Fibroblast of gingiva (primary cell): ENCODE data around the gene LRRIQ3.

ENCODE experiments used
- DNase-seq: peaks from one replicate; pipeline ENCODE4 v3.0.0-alpha.2; 2011; ENCODE audit warnings: low read depth

The LRRIQ3 gene

GRCh38 chr1:74113333-74113732, 84.6 kb downstream of the LRRIQ3 start:
- DNase-seq, result no peak

- DNase-seq, result no peak
Measured at GRCh38 chr1:74107394-74107793, 90.6 kb downstream of the LRRIQ3 start.

GRCh38 chr1:74091371-74091770, 106.6 kb downstream of the LRRIQ3 start:
- no peak for DNase-seq

DNA sequence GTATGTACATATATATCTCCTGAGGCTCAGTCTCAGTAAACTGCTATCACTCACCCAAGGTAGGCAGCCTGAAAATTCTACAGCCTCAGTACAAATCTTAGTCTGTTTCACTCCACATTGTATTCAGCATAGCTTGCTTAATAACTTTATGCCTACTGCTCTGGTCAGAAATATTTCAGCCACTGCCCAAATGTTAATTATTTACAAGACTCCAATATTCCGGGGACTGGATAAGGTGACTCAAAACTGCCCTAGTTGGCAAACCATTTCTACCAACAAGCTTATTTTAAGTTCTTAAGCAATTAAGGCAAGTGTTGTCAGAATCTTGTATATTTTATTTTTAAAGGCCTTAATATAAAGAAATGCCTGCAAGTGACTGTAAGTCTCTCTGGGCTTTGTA, 114.8 kb downstream of the LRRIQ3 start:
- no peak for DNase-seq

DNA sequence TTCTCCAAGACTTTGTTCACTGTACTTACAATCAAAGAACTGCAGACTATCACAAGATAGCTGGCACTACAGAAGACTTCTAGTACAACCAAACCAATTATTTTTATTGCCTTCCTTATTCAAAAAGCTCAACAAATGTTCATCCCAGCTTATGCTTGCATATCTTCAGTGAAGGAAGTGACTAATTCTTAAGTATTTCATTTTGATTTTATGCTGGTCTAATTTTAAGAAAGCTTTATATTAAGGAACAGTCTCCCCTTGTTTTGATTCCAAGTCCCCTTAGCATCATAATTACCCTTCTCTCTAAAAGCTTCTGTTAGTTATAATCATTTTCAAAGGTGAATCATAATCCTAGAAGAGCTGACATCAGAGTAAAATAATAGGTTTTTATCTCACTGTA, 132.9 kb downstream of the LRRIQ3 start:
- DNase-seq, result no peak

DNA sequence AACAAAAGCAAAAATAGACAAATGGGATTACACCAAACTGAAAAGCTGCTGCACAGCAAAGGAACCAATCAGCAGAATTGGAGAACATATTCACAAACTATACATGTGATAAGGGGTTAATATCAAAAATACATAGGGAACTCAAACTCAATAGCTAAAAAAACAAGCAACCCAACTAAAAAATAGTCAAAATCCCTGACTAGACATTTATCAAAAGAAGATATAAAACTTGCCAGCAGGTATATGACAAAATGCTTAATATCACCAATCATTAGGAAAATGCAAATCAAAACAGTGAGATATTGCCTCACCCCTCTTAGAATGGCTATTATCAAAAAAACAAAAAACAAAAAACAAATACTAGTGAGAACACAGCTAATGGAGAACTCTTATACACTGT, 140.3 kb downstream of the LRRIQ3 start:
- DNase-seq, result no peak

- DNase-seq, result no peak
Measured at GRCh38 chr1:74053407-74053806, 144.6 kb downstream of the LRRIQ3 start.

DNA sequence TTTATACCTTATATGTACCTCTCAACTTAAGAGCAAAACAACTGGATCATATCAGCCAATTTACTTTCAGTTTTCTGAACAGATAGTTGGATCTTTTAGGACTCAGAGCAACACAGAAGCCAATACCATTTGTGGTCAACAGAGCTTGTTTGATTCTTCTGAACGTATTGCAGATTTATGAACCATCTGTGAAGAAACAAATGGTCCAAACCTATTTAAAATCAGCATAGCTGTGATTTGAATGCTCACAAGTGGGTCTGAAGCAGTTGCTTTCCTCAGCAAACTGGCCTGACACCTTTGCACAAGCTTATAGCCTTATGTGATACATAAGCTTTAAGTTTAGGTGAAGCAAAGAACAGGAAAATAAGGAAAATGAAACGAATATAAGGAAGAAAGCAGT, 147.6 kb downstream of the LRRIQ3 start:
- no peak for DNase-seq

GRCh38 chr1:74038042-74038441, 159.9 kb downstream of the LRRIQ3 start:
- no peak for DNase-seq

GRCh38 chr1:74012583-74012982, 185.4 kb downstream of the LRRIQ3 start:
- DNase-seq, result no peak

DNA sequence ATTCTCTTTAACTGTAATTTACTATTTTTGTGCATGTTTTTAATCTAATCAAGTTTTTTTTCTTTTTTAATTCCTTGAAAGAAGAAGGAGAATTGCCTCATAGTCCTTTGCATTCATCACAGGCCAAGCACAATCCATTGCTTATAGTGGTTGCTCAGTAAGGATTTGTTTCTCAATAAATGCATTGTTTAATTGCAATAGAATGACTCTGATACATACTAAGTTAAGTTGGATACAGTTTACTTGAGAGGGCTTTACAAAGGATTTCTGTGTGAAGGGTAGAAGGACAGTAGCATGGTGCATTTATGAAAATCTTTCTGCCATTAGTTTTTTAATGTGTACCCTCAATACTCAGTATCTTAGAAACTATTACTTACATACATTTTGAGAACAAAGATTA, 186.2 kb downstream of the LRRIQ3 start:
- DNase-seq, result no peak

GRCh38 chr1:74010206-74010605, 187.8 kb downstream of the LRRIQ3 start:
- no peak for DNase-seq

- DNase-seq, result no peak
Measured at GRCh38 chr1:74005533-74005932, 192.4 kb downstream of the LRRIQ3 start.

GRCh38 chr1:74003806-74004205, 194.2 kb downstream of the LRRIQ3 start:
- DNase-seq, result no peak

DNA sequence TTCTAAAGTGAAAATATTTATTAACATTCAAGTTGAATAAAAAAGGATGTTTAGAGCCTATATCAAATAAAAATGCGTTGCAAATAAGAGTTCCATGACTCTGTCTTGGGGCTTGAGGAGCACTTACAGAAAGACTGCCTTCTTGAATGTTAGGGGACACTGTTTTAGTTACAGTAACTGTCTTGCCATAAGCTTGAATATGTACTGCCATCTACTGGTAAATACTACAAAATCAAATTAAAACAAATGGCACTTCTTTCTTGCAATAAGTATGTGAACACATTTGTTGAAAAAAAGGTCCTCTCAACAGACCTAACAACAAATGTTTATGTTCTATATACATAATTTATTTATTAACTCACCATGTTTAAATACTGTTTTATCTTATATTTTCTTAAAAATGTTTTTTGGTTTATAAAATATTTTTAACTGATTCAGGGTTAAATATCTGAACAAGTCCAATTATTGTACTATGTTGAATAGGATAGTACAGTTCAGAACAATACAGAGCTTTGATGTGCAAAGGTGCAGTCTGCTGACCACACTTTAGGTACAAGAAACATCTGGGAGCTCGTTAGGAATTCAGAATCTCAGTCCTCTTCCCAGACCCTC, 199.5 kb downstream of the LRRIQ3 start:
- DNase-seq, result peak; percentile 31

DNA sequence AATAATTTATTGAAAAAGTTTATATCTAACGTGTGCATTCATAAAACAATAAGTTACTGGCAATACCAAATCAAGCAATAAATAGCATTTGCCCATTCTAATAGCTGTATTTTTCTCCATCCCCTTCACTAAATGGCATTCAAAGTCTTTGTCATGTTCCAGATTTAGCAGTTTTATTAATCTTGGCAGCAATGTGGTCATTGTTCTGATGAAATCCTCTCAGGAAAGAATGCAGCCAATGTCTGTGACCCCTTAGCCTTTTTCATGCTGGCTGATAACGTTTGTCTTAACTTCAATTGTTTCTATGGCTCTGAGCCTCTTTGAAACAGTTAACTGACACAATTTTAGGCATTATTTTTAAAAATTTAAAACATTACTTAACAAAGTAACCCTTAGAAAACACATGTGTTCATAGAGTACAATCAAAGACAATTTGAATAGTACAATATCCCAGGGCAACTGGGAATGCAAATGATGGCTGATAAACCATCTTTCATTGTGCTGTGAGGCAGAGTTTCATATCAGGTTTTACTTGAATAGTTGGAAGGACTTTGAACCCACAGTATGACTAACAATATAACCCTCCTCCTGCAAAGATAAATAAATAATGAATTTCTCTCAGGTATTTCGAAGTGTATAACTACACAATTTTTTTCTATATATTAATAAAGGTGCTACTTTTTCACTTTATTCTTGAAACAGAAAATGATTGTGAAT, 217.5 kb downstream of the LRRIQ3 start:
- DNase-seq, result no peak

GRCh38 chr1:73979684-73980083, 218.3 kb downstream of the LRRIQ3 start:
- no peak for DNase-seq

GRCh38 chr1:73978964-73979363, 219.0 kb downstream of the LRRIQ3 start:
- DNase-seq, result no peak
